GM21528 (cell line): Measurements from ENCODE around the gene CUBN.

ENCODE experiments used
- ATAC-seq: cut with Tn5 transposase; IDR thresholded peaks from one replicate; pipeline ENCODE4 v1.9.1; 2021; ENCODE audit warnings: mild to moderate bottlenecking, moderate library complexity; ENCODE audit not compliant: unreplicated experiment, low FRiP score

Gene CUBN

GRCh38 chr10:16811765-16812164 is 317.8 kb downstream of the CUBN start:
- ATAC-seq = no peak

DNA sequence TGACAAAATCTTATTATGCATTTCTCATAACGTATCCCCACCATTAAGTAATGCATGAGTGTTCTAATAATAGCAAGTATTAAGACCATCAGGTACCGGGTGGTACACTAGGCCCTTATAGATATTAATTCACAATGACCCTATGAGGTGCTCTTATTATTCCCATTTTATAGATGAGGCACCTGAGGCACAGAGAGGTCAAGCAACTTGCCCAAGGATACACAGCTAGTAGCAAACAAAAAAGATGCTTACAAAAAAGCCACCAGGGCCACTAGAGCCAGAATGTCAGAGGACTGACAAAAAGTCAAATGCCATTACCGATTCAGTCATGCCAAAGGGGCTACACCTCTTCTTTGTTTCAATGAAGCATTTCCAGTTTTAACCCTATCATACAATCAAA is 318.3 kb downstream of the CUBN start:
- ATAC-seq = no peak

- peak; percentile 57 for ATAC-seq
Measured at GRCh38 chr10:16809074-16809718, 320.4 kb downstream of the CUBN start.

GRCh38 chr10:16804123-16804522 is 325.5 kb downstream of the CUBN start:
- no peak for ATAC-seq

- no peak for ATAC-seq
Measured at GRCh38 chr10:16803464-16803863, 326.1 kb downstream of the CUBN start.

DNA sequence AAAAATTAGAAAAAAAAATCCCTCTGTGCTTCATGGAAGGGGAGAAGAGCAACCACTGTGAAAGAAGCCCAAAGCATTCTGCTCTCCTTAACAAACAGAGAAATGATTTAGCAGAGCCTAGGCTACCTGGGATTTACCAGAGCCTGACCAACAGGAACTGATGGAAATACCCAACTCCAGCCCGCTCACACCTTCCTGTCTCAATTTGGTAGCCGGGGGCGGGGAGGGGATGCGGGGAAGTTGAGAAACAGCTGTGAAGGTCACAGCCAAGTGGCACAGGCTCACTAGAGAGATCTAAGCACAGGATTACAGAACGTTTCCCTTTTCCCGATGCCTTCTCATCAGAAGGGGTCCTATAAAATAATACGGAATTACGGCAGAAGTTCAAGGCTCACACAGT is 330.0 kb downstream of the CUBN start:
- ATAC-seq = peak; percentile 71

DNA sequence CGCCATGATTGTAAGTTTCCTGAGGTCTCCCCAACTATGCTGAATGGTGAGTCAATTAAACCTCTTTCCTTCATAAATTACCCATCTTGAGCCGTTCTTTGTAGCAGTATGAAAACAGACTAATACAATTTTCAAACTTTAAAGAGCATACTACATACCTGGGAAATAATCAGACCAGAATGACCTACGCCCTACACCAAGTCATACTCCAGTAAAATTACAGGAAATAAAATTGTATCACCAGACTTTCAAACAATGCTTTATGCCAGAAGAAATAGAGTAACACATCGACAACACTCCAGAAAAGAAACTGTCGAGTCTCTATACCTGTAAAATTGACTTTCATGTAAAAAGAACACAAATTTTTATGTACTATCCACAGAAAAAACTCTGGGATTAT is 331.0 kb downstream of the CUBN start:
- ATAC-seq = no peak

- ATAC-seq = no peak
Measured at GRCh38 chr10:16795410-16796073, 334.1 kb downstream of the CUBN start.

GRCh38 chr10:16794005-16794404 is 335.6 kb downstream of the CUBN start:
- ATAC-seq = no peak

DNA sequence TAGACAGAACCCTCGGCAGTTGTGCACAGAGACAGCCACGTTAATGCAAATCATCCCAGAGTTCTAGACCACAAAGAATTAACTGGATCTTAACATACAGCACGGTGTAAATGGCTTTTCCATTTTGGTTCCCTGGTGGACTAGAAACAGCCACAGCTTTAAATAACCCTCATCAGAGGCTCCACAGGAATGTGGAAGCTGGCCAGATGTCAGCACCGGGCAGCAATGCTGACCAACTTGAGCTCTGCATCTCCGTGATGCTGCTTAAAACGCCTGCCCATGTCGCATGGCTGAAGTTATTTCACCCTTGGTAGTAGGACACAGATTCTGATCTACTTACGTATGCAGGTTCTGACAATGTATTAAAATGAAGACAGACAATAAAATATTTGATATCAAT is 336.9 kb downstream of the CUBN start:
- no peak for ATAC-seq

GRCh38 chr10:16789765-16790164 is 339.8 kb downstream of the CUBN start:
- ATAC-seq = no peak

GRCh38 chr10:16789261-16789660 is 340.4 kb downstream of the CUBN start:
- no peak for ATAC-seq

- ATAC-seq = no peak
Measured at GRCh38 chr10:16788778-16789177, 340.8 kb downstream of the CUBN start.

DNA sequence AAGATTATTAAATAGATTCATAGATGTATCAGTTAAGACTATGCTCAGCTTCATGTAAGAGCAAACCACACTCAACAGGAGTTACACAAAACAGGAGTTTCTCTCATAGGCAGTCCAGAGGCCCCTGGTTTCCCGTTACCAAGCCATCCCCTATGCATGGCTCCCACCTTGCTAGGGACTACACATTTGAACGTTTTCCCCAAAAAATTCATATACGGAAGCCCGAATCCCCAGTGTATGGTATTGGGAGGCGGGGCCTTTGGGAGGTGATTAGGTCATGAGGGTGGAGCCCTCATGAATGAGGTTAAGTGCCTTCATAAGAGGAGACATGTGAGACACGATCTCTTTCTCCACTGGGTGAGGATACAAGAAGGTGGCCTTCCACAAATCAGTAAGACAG is 341.5 kb downstream of the CUBN start:
- ATAC-seq = no peak

DNA sequence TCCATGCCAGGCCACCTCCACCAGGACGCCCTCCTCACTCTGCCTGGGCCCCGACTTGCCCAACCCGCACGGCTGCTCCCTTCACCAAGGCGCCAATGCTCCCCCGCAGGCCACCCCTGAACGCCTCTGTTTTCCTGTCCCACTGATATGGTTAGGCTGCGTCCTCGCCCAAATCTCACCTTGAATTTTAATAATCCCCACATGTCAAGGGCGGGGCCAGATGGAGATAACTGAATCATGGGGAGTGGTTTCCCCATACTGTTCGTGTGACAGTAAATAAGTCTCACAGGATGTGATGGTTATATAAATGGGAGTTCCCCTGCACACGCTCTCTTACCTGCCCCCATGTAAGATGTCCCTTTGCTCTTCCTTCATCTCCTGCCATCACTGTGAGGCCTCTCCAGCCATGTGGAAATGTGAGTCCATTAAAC is 342.2 kb downstream of the CUBN start:
- ATAC-seq = no peak

DNA sequence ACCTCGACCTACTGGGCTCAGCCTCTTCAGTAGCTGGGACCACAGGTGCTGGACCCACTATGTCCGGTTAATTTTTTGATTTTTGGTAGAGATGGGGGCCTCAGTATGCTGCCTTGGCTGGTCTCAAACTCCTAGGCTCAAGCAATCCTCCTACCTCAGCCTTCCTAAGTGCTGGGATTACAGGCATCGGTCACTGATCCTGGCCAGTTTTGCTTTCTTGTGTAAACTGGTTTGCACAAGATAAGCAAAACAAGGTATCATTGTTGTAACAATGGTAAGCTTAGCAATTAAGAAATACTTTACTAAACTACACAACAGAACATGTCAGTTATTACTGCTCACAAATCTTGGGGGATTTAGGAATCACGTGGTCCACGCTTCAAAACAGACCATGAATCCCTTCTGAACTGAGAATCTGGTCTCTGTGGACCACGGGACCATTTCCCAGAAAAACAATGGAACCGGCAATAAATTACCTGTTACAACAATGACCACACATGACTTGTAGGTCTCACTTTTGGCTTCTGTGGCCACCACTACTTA is 349.2 kb downstream of the CUBN start:
- no peak for ATAC-seq

- peak; percentile 82 for ATAC-seq
Measured at GRCh38 chr10:16779384-16779915, 350.2 kb downstream of the CUBN start.

DNA sequence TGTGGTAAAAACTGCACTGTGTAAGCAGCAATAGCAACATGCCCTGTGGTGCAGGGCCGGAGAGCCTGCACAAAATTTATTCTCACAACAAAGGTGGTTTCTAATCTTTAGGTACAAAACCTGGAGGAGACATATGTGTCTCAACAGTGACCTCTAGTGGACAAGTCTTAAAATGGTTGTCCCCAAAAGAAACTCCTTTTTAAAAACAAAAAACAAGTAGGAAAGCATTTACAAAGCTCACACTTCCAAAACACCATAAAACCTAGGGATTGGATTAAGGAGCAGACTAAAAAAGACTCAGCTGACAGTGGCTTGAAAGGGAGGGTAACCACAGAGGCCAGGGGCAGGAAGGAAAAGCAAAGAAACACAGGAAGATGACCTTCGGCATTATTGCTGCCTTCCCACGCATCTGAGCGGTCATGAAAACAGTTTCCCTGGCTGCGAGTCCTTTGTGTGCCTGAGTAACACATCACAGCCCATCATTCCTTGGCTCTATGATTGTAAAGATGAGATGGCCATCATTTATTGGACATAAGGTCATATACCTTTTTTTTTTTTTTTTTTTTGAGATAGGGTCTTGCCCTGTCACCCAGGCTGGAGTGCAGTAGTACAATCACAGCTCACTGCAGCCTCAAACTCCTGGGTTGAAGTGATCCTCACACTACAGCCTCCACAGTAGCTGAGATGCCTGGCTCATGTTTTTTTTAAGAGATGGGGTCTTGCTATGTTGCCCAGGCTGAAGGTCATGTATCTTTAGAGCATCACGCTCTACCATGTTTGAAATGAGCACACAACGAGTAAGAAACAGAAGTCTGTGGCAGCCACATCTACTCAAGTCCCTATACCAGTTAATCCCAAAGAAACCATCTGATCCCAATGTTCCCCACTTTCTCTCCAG is 351.9 kb downstream of the CUBN start:
- ATAC-seq = no peak

- ATAC-seq = no peak
Measured at GRCh38 chr10:16776896-16777295, 352.7 kb downstream of the CUBN start.
